COLO829 (cell line): ENCODE data around the gene POLR3GL.
"Not testable (repeated sequence)": the region's sequence is repeated elsewhere in the genome, so short reads cannot be mapped to it uniquely, and the experiment has no call there.

Experiments used
- DNase-seq: peaks from one replicate; pipeline ENCODE4 v3.0.0; 2012; ENCODE audit warnings: low spot score

POLR3GL gene

GRCh38 chr1:146021050-146021445 is 56.6 kb downstream of the POLR3GL start:
- DNase-seq = no peak

DNA sequence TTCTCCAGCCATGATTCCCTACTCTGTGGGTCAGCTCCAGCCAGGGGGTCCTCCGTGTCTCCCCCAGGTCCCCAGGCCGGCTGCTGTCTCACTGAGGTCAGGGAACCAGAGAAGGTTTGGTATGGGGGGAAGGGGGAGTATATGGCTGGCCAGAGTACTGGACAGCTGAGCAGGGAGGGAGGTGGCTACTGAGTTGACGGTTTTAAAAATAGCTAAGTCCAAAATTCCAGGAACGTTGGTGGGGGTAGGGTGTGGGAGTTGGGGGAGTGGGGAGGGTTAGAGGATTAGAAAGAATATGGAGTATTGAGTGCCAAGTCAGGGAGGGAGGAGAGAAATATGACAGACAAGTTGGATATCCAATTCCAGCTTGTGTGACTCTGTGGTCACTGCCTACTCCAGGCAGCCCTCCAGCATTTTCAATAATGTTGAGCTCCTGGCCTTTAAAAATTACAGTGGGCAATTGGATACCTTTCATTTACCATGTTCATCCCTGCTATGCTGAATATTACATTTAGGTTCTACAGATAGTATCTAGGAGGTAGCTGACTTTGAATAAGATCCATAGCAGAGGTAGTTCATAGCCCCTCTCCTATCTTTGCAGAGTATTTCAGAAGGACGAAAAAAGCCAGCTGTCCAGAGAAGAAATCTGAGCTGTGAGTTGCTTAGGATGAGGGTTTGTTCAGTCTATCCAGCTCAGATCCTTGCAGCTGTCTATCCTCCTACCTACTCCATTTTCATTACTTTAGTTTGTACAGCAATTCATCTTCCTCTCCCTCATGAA is 57.3 kb downstream of the POLR3GL start, which contains the start of gene HJV:
HJV (minus strand) TSS at position 114 of the 781 bp plus-strand sequence. CDS start 1,504 bp downstream, outside the sequence.
- DNase-seq = no peak

DNA sequence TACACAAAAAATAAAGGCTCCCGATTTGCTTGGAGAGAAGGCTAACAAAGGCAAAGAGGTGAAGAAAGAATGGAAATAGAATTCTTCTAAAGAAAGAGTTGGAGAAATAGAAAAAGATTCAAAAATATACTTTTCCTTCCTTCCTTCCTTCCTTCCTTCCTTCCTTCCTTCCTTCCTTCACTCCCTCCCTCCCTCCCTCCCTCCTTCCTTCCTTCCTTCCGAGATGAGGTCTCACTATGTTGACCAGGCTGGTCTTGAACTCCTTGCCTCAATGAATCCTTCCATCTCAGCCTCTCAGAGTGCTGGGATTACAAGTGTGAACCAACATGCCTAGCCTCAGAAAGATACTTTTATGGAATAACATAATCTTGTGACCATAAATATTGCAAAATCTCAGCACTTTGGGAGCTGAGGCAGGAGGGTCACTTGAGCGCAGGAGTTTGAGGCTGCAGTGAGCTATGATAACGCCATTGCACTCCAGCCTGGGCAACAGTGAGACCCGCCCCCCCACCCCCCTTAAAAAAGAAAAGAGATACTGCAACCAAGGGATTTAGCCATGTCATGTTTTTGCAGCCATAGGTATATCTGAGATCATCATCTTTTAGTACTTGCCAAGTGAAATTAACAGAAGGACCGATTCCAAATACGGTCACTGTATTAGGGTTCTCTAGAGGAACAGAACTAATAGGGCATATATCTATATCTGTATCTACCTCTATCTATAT is 58.1 kb downstream of the POLR3GL start:
- DNase-seq = no peak

DNA sequence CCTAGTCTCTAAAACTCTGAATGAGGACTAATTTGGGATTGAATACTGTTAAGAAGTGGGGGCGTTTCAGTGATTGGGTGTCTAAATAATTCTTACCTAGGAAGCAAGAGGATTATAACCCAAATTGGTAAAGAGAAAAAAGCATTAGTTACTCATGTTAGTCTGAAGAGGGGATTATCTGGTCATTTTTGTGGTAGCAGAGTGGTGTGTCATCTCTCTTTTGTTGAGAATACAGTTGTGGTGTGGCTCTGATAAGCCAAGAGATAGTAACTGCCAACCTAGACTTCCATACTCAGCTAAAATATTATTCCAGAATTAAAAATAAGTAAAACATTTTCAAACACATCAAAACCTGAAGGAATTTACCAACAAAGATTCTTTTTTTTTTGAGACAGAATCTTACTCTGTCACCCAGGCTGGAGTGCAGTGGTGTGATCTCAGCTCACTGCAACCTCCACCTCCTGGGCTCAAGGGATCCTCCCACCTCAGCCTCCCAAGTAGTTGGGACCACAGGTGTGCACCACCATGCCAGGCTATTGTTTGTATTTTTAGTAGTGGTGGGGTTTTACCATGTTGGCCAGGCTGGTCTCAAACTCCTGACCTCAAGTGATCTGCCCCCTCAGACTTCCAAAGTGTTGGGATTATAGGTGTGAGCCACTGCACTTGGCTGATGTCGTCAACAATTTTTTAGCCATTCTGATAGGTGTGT is 61.5 kb downstream of the POLR3GL start:
- not testable (repeated sequence) for DNase-seq

DNA sequence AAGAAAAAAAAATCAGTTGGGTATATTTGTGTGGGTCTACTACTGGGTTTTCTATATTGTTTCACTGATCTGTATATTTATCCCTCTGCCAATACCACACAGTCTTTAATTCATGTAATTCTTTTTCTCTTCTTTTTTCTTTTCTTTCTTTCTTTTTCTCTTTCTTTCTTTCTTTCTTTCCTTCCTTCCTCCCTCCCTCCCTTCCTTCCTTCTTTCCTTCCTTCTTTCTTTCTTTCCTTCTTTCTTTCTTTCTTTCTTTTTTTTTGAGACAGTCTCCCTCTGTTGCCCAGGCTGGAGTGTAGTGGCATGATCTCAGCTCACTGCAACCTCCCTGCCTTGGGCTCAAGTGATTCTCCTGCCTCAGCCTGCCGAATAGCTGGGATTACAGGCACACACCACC is 62.2 kb downstream of the POLR3GL start:
- DNase-seq = not testable (repeated sequence)
